HG03196 (cell line): ENCODE data around the gene XPNPEP1.
A peak's percentile ranks its signal among the peaks of the same experiment; 100 is the strongest.
"Not testable (repeated sequence)": the region's sequence is repeated elsewhere in the genome, so short reads cannot be mapped to it uniquely, and the experiment has no call there.

ENCODE experiments used
- ATAC-seq: cut with Tn5 transposase; IDR thresholded peaks from one replicate; pipeline ENCODE4 v1.9.1; 2021; ENCODE audit not compliant: unreplicated experiment

The XPNPEP1 gene

GRCh38 chr10:109924967-109925620 is 1.8 kb upstream of the XPNPEP1 start:
- ATAC-seq, result no peak

DNA sequence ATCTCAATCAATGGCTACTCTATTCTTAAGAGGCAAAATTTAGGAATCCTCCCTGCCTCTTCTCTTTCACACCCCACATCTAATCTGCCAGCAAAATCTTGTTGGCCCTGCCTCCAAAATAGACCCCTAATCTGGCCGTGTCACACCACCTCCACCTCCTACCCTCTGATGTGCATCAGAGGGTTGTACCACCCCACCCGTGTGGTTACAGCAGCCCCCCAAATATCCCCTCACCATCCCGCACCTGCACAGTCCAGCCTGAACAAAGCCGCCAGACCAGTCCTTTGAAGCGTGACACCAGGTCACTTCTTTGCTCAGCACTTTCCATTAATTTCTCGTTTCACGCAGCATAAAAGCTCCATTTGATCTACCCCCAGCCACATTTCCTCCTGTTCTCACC is 776 bp upstream of the XPNPEP1 start:
- ATAC-seq, result no peak

GRCh38 chr10:109922358-109922975 is 844 bp downstream of the XPNPEP1 start:
- ATAC-seq, result no peak

- no peak for ATAC-seq
These were observed 3.3 kb downstream of the XPNPEP1 start for GRCh38 chr10:109920016-109920415.

DNA sequence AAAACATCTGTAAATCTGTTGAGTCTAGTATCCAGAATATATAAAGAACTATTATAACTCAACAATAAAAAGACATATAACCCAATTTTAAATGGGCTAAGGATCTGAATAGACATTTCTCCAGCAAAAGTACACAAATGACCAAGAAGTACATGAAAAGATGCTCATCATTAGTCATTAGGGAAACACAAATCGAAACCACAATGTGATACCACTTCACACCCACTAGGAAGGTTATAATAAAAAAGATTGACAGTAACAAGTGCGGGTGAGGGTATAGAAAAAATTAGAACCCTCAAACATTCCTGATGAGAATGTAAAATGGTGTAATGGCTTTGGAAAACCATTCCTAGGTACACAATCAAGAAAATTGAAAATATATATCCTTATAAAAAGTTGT is 4.1 kb downstream of the XPNPEP1 start:
- ATAC-seq, result no peak

DNA sequence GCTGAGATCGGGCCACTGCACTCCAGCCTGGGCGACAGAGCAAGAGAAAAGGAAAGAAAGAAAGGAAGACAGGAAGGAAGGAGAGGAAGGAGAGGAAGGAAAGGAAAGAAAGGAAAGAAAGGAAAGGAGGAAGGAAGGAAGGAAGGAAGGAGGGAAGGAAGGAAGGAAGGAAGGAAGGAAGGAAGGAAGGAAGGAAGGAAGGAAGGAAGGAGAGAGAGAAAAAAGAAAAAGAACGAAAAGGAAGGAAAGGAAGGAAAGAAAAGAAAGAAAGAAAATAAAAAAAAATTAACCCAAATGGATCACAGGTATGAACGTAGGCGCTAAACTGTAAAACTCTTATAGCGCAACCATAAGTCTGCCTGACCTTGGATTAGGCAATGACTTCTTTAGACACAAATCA is 4.6 kb downstream of the XPNPEP1 start:
- not testable (repeated sequence) for ATAC-seq

- no peak for ATAC-seq
These were observed 7.7 kb downstream of the XPNPEP1 start for GRCh38 chr10:109915566-109915965.

DNA sequence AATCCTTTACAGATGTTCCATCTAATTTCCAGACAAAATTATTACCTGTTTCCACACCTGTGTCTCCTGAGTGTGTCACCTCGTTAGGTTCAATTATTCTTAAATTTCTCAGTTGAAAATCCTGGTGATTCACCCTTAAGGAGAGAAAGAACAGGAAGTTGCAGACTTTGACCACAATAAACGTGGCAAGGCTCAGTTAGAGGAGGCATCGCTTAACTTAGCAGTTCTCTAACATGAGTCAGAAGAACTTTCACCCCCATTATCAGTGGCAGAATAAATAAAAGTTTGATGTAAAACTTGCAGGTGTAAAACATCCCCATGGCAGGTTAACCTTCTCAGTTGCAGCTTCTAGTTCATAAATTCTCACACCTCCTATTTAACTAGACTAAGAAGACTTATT is 8.3 kb downstream of the XPNPEP1 start:
- peak; percentile 41 for ATAC-seq

GRCh38 chr10:109913306-109913892 is 9.9 kb downstream of the XPNPEP1 start:
- no peak for ATAC-seq

DNA sequence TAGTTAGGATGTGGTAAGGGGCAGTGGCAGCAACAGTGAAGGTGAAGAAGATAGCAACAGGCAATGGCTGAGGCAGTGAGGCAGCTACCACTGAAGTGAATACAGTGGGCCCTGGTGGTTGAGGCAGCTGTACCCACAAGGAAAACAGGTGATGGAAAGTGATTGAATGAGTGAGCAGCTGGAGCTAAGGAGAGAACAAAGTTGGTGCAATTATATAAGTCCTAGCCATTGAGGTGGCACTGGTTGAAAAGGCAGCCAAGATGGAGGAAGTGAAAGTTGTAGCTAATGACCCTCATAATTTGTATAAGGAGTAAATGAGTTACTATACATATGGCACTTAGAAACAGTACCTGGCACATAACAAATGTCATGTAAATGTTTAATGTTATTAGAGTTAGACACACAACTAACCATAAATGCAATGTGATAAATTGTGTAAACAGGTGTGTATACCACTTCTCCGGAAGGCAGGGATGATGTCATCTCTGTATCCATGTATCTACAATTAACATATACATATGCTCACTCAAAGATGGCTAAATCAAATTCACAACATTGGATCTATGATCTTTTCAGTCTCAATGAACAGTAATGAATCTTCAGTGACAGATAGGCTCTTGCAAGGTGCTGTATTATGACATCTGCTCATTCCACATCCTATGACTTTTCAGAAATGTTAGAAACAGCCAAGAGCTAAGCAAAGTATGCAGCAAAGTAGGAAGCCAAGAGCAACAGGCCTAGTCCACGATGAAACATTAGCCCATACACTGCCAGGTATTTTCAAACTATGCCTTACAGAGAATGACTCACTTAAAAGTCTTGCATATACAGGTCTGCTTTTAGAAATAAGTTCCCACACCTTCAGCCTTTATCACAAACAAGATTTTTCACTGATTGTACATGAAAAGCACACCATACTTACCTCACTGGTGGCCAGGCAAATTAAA is 10.7 kb downstream of the XPNPEP1 start:
- peak; percentile 81 for ATAC-seq

DNA sequence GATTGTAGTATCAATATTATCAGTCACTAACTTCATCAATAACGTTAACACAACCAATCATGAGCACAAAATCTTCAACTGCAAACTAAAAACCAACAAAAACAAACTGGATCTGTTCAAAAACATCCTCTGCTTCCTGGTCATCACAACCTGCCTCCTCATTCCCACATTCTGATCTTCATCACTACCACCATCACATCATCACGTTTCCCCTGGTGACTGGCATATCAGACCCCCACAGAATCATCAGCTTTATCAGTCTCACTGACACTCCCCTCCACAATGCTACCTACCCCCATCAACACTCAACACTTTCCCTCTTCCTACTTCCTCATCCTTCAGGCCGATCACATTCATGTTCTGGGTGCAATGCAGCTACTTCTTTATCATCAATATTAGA is 11.4 kb downstream of the XPNPEP1 start:
- ATAC-seq, result no peak

DNA sequence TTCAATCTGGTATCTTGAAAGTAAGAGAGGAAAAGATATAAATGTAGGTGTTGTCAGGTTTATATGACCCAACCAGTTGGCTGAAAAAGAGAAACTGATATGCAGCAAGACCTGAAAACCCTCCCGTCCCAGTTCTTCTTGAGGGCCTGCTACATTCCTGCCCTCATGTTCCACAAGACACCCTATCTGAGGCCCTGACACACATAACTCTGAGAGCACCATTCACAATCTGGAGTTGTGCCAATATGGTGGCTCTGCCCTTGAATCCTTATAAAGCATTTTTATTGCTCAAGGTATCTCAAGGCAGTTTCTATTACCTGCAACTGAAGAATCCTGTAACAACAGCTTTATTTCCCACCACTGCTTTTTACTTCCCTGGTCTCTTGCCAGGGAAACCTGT is 17.0 kb downstream of the XPNPEP1 start:
- no peak for ATAC-seq

GRCh38 chr10:109904397-109904796 is 18.9 kb downstream of the XPNPEP1 start:
- ATAC-seq, result no peak

GRCh38 chr10:109902992-109903947 is 20.0 kb downstream of the XPNPEP1 start:
- peak; percentile 57 for ATAC-seq

GRCh38 chr10:109899356-109900331 is 23.7 kb downstream of the XPNPEP1 start:
- no peak for ATAC-seq

DNA sequence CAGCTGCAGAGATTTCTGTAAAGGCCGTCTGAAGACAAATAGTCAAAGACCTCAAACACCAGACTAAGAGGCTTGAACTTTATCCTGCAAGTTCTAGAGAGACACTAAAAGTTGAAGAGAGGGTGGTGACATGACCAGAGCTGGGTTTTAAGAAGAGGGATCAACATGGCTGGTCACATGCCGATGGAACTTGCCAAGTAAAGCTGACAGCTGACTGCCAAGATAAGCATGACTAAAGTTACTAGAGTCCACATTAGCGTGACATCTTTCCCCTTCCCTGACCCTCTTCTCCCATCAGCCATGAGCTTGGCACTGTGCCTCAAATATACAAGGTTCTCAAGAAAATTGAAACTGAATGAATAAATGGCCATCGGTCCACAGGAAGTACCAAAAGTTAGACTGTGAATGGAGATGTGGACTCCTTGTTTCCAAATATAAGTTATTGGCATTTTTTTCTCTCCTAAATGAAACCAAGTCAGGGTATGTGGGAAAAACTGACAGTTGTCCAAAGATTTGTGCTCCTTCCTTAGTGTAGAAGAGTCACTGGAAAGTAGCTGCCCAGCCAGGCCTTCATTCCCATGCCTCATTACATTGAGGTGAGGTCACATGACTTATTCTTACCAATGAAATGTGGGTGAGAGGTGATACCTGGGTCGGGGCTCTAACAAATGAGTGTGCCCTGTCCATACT is 24.5 kb downstream of the XPNPEP1 start:
- no peak for ATAC-seq

DNA sequence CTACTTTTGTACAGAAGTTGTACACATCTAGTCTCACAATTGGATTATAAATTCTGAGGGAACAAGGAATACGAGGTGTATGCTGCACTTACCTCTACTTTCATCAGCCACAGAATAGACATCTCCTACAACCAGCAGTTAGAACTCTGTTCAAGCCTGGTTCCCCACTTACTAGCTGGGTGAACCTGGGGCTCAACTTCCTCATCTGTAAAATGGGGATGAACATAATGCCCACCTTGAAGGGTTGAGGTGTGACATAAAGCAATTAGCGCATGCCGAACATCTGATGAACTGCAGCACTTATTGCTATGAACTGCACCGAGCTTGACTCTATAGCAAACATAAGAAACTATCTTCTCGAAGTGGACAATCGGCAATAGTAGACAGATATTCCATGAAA is 25.3 kb downstream of the XPNPEP1 start:
- no peak for ATAC-seq

DNA sequence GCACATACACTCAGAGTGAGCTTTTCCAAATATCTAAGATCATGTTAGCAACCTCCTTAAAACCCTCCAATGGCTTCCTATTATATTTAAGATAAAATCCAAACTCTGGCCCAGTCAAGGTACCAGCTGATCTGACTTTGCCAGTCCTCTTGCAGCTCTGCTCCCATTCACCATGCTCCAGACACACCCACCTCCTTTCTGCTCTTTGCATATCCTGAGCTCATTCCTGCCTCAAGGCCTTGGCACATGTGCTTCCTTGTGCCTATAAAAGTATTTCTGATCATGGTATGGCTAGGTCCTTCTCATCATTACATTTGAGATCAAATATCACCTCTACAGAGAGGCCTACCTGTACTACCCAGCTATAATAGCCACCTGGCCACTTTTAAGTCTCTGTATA is 27.5 kb downstream of the XPNPEP1 start:
- no peak for ATAC-seq
